Amniotic epithelial cell (primary cell): Measurements from ENCODE around the gene DAGLB.
"Not testable (repeated sequence)": the region's sequence is repeated elsewhere in the genome, so short reads cannot be mapped to it uniquely, and the experiment has no call there.

ENCODE experiments used
- DNase-seq: peaks from one replicate; pipeline ENCODE4 v3.0.0-alpha.2; 2010; ENCODE audit warnings: low read depth

Gene DAGLB

GRCh38 chr7:6447581-6448199 lies at the start of gene DAGLB:
Gene DAGLB (minus strand): TSS chr7:6447954. CDS start chr7:6447842, 112 bp downstream.
- peak; percentile 81 for DNase-seq

DNA sequence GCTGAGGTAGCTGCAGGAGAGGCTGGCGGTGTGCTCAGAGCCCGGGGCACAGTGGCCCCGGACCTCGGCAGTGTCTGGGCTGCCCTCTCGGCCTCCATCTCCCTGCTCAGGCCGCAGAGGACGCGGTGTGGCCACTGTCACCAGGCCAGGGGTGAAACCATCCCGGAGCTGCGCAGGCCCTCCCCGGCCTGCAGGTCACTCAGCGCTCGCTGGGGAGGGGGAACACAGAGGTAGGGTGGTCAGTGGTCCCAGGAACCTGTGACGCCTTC lies 49.8 kb upstream of the DAGLB start:
- no peak for DNase-seq

DNA sequence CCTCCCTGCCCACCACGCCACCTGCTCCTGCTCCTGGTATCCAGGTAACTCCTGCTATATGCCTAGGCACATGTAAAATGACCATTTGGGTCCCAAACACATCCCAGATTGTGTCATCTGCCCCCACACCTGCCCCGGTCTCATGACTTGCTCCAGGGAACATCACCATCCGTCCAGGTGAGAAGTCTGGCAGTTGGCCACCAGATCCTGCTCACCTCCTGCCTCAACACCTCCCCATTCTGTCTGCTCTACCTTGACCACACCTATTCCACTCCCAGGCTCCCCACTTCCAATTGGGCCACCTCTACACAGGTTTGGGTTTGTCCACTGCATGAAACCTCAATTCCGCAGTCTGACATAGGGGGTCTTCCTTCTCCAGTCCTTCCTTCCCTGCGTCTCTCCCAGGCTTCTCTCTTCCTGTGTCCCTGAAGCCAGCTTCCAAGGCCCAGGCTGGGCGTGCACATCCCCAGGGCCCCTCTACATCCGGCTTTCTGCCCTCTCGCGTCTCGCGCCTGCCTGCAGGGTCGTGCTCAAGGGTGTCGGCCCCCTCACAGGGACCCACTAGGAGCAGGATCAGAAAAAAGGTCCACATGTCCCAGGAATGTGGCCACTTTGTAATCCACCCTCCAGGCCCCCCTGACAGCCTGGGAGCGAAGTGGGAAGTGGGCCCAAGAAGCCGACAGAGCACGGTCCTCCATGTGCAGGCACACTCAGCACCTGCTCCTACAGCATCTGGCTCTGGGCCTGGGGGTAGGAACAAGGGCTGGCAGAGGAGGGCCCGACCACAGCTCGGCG lies 49.3 kb upstream of the DAGLB start:
- DNase-seq: no peak

DNA sequence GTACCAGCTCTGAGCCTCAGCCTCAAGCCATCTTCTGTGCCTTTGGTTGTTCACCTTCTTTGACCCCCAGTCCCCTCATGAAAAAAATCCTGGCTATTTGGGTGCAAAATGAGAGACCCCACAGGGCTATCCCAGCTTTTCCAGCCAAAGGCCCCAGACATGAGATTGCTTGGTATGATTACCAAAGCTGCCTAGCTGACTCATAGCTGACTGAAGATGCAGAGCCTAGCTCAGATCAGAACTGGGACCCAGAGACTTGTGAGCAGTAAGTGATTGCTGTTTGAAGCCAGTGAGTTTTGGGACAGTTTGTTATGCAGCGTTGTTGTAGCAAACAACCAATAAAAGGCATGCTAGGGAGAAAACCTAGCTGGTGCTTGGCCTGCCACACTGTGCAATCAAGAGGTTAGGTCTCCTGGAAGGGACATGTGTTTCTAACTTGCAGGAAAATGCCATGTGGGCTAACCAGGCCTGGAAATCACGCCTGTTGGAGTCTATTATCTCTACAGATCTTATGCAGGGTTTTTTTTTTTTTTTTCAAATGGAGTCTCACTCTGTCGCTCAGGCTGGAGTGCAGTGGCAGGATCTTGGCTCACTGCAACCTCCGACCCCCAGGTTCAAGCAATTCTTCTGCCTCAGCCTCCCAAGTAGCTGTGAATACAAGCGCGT lies 48.0 kb upstream of the DAGLB start:
- peak; percentile 47 for DNase-seq

DNA sequence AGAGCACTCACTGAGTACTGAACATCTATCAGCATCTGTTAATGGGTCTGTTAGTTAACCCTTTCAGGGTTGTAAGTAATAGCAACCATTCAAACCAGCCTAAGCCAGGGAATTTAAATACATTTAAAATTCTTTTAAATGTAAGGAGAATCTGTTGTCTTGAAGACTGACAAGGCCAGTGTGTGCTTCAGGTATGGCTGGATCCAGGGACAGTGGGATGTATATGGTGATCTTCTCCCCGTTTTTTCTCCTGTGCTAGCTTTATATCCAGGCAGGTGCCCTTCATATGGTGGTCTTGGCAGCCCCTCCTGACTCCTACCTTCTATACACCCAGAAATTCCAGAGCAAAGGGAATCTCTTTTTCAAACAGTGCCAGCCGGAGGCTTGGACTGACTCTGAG lies 46.6 kb upstream of the DAGLB start:
- no peak for DNase-seq

DNA sequence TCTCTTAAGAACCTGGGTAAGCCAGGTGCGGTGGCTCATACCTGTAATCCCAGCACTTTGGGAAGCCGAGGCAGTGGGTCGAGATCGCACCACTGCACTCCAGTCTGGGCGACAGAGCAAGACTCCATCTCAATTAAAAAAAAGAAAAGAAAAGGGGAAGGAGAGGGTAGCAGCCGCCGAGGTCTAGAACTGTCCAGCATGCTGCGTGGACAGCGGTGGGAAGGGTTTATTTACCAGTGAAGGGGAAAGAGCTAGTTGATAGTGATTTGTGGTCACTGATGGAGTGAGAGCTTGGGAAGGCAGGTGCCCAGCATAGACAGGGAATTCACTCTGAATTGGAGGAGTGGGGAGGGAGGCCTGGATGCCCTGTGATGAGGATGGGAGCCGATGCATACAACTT lies 43.4 kb upstream of the DAGLB start:
- DNase-seq: no peak

- DNase-seq: no peak
Observed at GRCh38 chr7:6489612-6490011, 41.9 kb upstream of the DAGLB start.

DNA sequence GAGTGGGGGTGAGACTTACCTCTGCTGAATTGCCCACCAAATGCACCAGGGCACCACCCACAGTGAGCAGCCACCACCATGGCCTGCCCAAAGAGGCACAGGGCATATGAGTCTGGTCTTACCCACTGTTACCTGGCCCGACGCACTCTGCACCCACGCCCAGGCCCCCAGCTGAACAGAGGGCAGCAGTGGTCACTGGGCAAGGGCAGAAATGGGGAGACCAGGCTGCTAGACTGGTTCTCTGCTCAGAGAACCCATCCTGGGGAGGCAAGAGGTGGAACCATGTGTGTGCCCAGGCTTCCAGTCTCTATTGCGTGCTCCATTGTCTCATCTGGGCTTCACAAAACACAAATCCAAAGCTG lies 39.4 kb upstream of the DAGLB start:
- no peak for DNase-seq

DNA sequence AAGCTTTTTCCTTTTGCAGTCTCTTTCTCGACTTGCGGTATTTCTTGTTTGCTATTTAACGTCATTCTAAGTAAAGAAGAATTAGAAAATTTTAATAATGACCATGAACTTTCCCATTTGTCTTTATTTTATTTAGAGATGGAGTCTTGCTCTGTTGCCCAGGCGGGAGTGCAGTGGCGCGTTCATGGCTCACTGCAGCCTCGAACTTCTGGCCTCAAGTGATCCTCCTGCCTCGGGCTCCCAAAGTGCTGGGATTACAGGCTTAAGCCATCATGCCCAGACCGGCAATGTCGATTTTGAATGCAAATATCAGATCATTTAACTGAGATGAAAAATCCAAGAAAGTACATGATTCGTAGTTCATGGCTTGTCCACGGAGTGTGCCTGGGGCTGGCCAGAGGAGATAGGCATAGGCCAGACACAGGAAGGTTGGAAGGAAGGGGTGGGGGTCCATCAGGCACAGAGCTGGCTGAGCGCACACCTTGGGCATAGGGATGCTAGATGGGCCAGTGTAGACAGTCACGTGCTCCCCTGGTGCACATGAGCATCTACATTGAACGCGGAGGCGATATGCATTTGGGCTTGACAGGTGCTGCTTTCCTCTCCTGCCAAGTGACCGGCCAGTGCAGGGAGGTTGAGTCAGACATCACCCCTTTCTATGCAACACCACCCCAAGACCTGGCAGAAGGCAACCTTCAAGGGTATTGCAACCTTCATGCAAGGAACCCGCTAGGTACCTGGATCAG lies 38.9 kb upstream of the DAGLB start:
- no peak for DNase-seq

DNA sequence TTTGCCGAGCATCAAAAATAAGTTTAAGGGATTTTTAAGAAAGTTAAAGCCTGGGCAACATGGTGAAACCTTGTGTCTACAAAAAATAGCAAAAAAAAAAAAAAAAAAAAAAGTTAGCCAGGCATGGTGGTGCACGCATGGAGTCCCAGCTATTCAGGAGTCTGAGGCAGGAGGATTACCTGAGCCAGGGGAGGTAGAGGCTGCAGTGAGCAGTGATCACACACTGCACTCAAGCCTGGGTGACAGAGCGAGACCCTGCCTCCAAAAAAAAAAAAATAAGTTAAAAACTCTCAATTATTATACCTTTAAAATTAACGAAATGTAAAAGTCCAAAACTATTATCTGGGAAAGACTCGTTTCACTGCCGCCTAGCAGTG lies 35.0 kb upstream of the DAGLB start:
- no peak for DNase-seq

DNA sequence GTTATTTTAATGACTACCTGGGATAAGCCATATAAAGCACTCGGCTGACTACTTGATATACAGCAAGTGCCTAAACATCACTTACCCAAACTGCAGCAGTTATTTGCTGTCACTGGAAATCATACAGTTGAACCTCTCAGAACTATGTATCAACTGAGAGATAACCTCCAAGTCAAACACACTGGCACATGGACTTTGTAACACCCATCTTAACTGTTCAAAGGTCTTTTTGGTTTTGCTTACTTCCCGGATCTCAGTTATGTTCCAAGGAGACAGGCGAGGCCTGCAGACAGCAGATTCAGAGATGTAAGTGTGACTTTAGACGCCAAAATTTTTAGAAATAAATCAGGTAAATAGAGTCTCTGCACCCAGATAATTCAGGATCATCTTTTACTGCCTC lies 34.6 kb upstream of the DAGLB start:
- no peak for DNase-seq

DNA sequence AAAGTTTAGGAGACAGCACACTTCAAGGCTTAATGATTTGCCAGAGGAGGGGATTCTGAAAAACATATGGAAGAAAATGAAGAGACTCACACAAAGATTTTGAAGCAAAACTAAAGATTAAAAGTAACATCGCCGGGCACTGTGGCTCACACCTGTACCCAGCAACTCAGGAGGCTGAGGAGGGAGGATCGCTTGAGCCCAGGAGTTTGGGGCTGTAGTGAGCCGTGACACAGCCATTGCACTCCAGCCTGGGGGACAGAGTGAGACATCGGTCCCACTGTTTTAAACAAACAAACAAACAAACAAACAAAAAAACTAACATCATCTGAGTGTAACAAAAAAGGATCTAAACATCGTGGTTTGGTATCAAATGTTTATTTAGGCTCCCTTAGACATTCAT lies 33.7 kb upstream of the DAGLB start:
- no peak for DNase-seq

DNA sequence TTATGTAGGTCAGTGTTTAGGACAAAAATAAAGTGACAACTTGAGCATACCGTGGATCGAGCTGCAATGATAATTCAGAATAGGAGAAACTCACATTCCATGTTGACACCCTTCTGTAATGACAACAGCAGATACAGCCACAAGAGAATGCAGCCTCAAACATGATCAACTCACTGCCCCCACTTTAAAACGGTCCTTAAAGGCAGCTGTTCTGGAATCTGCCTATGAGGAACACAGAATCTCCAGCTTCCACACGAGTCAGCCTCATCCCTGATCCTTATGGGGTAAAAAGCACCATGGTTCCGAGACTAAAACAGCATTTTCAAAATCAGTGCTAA lies 32.5 kb upstream of the DAGLB start:
- no peak for DNase-seq

- DNase-seq: no peak
Observed at GRCh38 chr7:6479067-6479466, 31.3 kb upstream of the DAGLB start.

- DNase-seq: no peak
Observed at GRCh38 chr7:6478186-6478585, 30.4 kb upstream of the DAGLB start.

- DNase-seq: no peak
Observed at GRCh38 chr7:6477318-6477660, 29.5 kb upstream of the DAGLB start.

- no peak for DNase-seq
Observed at GRCh38 chr7:6476596-6477317, 29.0 kb upstream of the DAGLB start.

DNA sequence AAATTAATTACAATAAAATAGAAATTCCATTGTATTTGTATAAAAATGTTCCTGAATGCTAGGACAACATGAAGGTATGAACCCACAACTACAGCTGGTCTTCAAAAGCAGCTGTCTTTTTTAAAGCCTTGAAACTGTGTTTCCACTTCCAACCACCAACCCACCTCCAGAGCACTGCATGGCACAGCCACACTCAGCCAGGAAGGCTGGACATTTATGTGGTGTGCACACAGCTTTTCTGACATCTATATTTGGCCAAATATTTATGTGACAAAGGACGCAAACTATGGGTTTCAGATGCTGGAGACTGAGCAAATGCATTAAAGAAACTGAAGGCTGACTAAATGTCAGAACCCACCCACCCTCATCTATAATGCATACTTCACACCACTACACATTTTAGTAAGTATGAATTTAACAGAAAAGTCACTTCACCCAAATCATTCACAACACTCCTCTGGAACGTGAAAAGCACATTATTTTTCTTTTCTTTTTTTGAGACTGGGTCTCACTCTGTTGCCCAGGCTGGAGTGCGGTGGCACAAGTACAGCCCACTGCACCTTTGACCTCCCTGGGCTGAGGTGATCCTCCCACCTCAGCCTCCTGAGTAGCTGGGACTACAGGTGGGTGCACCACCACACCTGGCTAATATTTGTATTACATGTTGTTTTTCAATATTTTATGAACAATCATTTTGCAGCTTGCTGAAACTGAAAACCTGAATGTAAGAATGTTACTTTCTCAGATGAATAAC lies 27.9 kb upstream of the DAGLB start:
- DNase-seq: no peak

DNA sequence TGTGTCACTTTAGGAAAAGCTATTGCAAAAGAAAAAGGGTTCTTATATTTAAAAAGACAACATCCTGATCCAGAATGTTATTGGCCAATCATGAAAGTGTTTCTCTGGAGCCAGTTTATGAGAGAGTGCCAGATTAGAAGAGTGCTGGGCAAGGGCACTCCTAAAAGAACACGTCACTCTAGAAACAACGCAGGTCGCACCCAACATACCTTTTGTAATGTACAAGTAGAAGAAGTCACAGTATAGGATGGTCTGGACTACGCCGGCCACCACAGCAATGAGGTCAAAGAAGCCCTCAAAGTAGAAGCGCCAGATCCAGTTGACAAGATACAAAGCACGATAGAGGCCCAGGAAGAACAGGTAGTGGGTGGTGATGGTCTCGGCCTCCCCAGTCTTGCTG lies 18.1 kb upstream of the DAGLB start:
- no peak for DNase-seq

GRCh38 chr7:6463609-6464008 lies 15.9 kb upstream of the DAGLB start:
- DNase-seq: not testable (repeated sequence)

GRCh38 chr7:6461946-6462550 lies 14.3 kb upstream of the DAGLB start:
- DNase-seq: no peak
